HEK293 (cell line): ENCODE data around the gene NRTN.

ENCODE experiments used
- TCF7L2 ChIP-seq: IDR thresholded peaks from 2 replicates; pipeline ENCODE4 v1.6.1; 2011; ENCODE audit warnings: low read depth, mild to moderate bottlenecking, inconsistent platforms, low read length, moderate library complexity, borderline replicate concordance
- TF ChIP-seq, protein P1 (sequence below): fragments of 450-650 bp; formaldehyde crosslinking; IDR thresholded peaks from 2 replicates; pipeline ENCODE4 v1.5.1; 2016; ENCODE audit warnings: missing biosample characterization, missing genetic modification characterization

- TF ChIP-seq, protein P1, sequence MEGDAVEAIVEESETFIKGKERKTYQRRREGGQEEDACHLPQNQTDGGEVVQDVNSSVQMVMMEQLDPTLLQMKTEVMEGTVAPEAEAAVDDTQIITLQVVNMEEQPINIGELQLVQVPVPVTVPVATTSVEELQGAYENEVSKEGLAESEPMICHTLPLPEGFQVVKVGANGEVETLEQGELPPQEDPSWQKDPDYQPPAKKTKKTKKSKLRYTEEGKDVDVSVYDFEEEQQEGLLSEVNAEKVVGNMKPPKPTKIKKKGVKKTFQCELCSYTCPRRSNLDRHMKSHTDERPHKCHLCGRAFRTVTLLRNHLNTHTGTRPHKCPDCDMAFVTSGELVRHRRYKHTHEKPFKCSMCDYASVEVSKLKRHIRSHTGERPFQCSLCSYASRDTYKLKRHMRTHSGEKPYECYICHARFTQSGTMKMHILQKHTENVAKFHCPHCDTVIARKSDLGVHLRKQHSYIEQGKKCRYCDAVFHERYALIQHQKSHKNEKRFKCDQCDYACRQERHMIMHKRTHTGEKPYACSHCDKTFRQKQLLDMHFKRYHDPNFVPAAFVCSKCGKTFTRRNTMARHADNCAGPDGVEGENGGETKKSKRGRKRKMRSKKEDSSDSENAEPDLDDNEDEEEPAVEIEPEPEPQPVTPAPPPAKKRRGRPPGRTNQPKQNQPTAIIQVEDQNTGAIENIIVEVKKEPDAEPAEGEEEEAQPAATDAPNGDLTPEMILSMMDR, result no peak
- no peak for TF ChIP-seq TCF7L2
Measured at GRCh38 chr19:5820785-5821184, 15.9 kb downstream of the NRTN start.
